GM18868 (cell line): ENCODE measurements around the gene ZNF609.
A peak's percentile ranks its signal among the peaks of the same experiment; 100 is the strongest.
"Not testable (repeated sequence)": the region's sequence is repeated elsewhere in the genome, so short reads cannot be mapped to it uniquely, and the experiment has no call there.

Experiments
- ATAC-seq: cut with Tn5 transposase; IDR thresholded peaks from one replicate; pipeline ENCODE4 v1.9.1; 2021; ENCODE audit warnings: mild to moderate bottlenecking, moderate library complexity; ENCODE audit not compliant: unreplicated experiment

The ZNF609 gene

GRCh38 chr15:64614519-64614918 lies 154.1 kb downstream of the ZNF609 start:
- ATAC-seq: no peak

GRCh38 chr15:64617727-64618126 lies 157.3 kb downstream of the ZNF609 start:
- ATAC-seq: no peak

GRCh38 chr15:64618138-64618537 lies 157.8 kb downstream of the ZNF609 start:
- ATAC-seq: no peak

GRCh38 chr15:64618540-64618939 lies 158.2 kb downstream of the ZNF609 start:
- ATAC-seq: no peak

- ATAC-seq: no peak
Observed at GRCh38 chr15:64619880-64620839, 159.8 kb downstream of the ZNF609 start.

- ATAC-seq: no peak
Observed at GRCh38 chr15:64621056-64621455, 160.7 kb downstream of the ZNF609 start.

- ATAC-seq: peak; percentile 70
Observed at GRCh38 chr15:64622410-64623260, 162.3 kb downstream of the ZNF609 start.

GRCh38 chr15:64623347-64623996 lies 163.1 kb downstream of the ZNF609 start:
- no peak for ATAC-seq

GRCh38 chr15:64624242-64624641 lies 163.9 kb downstream of the ZNF609 start:
- ATAC-seq: no peak

GRCh38 chr15:64629063-64629462 lies 168.7 kb downstream of the ZNF609 start:
- no peak for ATAC-seq

GRCh38 chr15:64630396-64631107 lies 170.2 kb downstream of the ZNF609 start:
- no peak for ATAC-seq

GRCh38 chr15:64632639-64633038 lies 172.3 kb downstream of the ZNF609 start:
- ATAC-seq: not testable (repeated sequence)

- ATAC-seq: no peak
Observed at GRCh38 chr15:64633332-64633731, 173.0 kb downstream of the ZNF609 start.

- peak; percentile 73 for ATAC-seq
Observed at GRCh38 chr15:64634027-64634426, 173.6 kb downstream of the ZNF609 start.

GRCh38 chr15:64634576-64635498 lies 174.5 kb downstream of the ZNF609 start:
- peak; percentile 50 for ATAC-seq

GRCh38 chr15:64635499-64636495 lies 175.4 kb downstream of the ZNF609 start:
- no peak for ATAC-seq

GRCh38 chr15:64636556-64636955 lies 176.2 kb downstream of the ZNF609 start:
- no peak for ATAC-seq

GRCh38 chr15:64637412-64637811 lies 177.0 kb downstream of the ZNF609 start:
- no peak for ATAC-seq
